ENCODE measurements around the gene ARF1.

The ARF1 gene

GRCh38 chr1:228082214-228082917 is at the start of gene ARF1:
Gene ARF1 (plus strand): TSS chr1:228082708. CDS start chr1:228097115, 14,407 bp downstream.
- peak within 1 kb of the TSS; percentile 94 for H3K4me3 ChIP-seq (ENCODE audit: low read length)
- no peaks in the 10 kb centered on the region for H3K9me3 ChIP-seq (ENCODE audit: low read length)
- peaks cover 29% of the 10 kb centered on the region for H3K4me1 ChIP-seq (ENCODE audit: insufficient read depth, low read length)
- no peaks in the 10 kb centered on the region for H3K36me3 ChIP-seq (ENCODE audit: insufficient read depth, low read length)
- peak within 1 kb of the TSS; percentile 8 for H2AFZ ChIP-seq (ENCODE audit: low read depth, low read length)
- H3K27me3 ChIP-seq (ENCODE audit: insufficient read depth, low read length) = no peaks in the 10 kb centered on the region

GRCh38 chr1:228033376-228033775 is 49.1 kb upstream of the ARF1 start:
- Histone ChIP-seq H3K4me1 (ENCODE audit: insufficient read depth, low read length) (peaks cover 28% of the 10 kb centered on the region), H3K9me3 (ENCODE audit: low read length) (peaks cover 2% of the 10 kb centered on the region), H2AFZ (ENCODE audit: low read depth, low read length) (no peak overlapping the region), H3K36me3 (ENCODE audit: insufficient read depth, low read length) (no peaks in the 10 kb centered on the region), H3K4me3 (ENCODE audit: low read length) (no peak overlapping the region), H3K27me3 (ENCODE audit: insufficient read depth, low read length) (no peaks in the 10 kb centered on the region)

GRCh38 chr1:228034954-228035837 is 47.3 kb upstream of the ARF1 start:
- H3K4me1 ChIP-seq (ENCODE audit: insufficient read depth, low read length) = peaks cover 39% of the 10 kb centered on the region
- no peaks in the 10 kb centered on the region for H3K27me3 ChIP-seq (ENCODE audit: insufficient read depth, low read length)
- no peak overlapping the region for H2AFZ ChIP-seq (ENCODE audit: low read depth, low read length)
- H3K4me3 ChIP-seq (ENCODE audit: low read length) = no peak overlapping the region
- H3K36me3 ChIP-seq (ENCODE audit: insufficient read depth, low read length) = no peaks in the 10 kb centered on the region
- H3K9me3 ChIP-seq (ENCODE audit: low read length) = peaks cover 2% of the 10 kb centered on the region

GRCh38 chr1:228035844-228036243 is 46.7 kb upstream of the ARF1 start:
- H3K27me3 ChIP-seq (ENCODE audit: insufficient read depth, low read length) = no peaks in the 10 kb centered on the region
- no peaks in the 10 kb centered on the region for H3K36me3 ChIP-seq (ENCODE audit: insufficient read depth, low read length)
- H3K4me3 ChIP-seq (ENCODE audit: low read length) = no peak overlapping the region
- no peak overlapping the region for H2AFZ ChIP-seq (ENCODE audit: low read depth, low read length)
- H3K4me1 ChIP-seq (ENCODE audit: insufficient read depth, low read length) = peaks cover 39% of the 10 kb centered on the region
- peaks cover 2% of the 10 kb centered on the region for H3K9me3 ChIP-seq (ENCODE audit: low read length)

GRCh38 chr1:228036701-228037231 is 45.7 kb upstream of the ARF1 start:
- Histone ChIP-seq H2AFZ (ENCODE audit: low read depth, low read length) (no peak overlapping the region), H3K27me3 (ENCODE audit: insufficient read depth, low read length) (no peaks in the 10 kb centered on the region), H3K4me3 (ENCODE audit: low read length) (no peak overlapping the region), H3K9me3 (ENCODE audit: low read length) (peaks cover 5% of the 10 kb centered on the region), H3K4me1 (ENCODE audit: insufficient read depth, low read length) (peaks cover 39% of the 10 kb centered on the region), H3K36me3 (ENCODE audit: insufficient read depth, low read length) (no peaks in the 10 kb centered on the region)

DNA sequence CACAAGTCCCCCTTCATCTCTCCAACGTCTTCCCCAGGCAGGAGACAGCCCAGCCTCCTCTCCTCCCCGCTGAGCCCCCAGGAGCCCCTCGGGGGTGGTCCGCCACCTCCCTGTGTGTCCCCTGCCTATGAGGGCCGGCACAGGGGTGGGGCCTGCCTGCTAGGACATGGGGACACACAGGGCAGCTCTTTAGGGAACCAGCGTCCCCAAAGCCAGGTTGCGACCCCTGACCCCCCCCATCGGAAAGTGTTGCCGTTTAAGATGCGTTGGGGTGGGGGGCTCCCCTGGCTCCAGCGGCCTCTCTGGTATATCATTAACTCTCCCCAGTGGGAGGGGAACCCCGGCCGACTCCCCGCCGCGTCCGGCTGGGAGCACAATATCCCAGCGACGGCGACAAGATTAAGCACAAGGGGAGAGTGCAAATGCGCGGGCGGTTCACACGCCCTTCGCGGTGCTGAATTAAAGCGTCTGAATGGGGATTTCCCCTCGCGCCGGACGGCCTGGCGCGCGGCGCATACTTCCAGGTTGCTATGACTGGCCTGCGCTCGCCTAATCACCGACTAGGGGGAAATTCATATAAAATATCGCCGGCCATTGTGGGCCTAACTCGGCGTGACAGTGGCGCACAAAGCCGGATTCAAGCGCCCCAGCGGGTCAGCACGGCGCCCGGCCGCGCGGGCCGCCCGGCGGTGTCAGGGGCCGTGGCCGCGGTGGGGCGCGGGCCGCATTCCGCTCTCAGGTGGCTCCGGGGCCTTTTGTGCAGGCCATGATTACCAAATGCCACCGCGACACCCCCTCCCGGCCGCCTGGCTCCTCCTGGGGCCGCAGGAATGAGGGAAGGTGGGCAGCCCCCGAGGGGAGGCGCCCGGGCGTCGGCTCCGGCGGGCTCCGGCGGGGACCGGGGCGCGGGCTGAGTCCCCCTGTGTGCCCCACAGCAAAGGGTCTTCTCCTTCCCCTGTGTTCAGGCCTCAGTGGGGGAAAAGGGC is 44.8 kb upstream of the ARF1 start:
- Histone ChIP-seq H3K27me3 (ENCODE audit: insufficient read depth, low read length) (no peaks in the 10 kb centered on the region), H3K4me1 (ENCODE audit: insufficient read depth, low read length) (peaks cover 39% of the 10 kb centered on the region), H3K4me3 (ENCODE audit: low read length) (no peak overlapping the region), H3K9me3 (ENCODE audit: low read length) (peaks cover 9% of the 10 kb centered on the region), H2AFZ (ENCODE audit: low read depth, low read length) (peak overlapping the region; percentile 18), H3K36me3 (ENCODE audit: insufficient read depth, low read length) (no peaks in the 10 kb centered on the region)

DNA sequence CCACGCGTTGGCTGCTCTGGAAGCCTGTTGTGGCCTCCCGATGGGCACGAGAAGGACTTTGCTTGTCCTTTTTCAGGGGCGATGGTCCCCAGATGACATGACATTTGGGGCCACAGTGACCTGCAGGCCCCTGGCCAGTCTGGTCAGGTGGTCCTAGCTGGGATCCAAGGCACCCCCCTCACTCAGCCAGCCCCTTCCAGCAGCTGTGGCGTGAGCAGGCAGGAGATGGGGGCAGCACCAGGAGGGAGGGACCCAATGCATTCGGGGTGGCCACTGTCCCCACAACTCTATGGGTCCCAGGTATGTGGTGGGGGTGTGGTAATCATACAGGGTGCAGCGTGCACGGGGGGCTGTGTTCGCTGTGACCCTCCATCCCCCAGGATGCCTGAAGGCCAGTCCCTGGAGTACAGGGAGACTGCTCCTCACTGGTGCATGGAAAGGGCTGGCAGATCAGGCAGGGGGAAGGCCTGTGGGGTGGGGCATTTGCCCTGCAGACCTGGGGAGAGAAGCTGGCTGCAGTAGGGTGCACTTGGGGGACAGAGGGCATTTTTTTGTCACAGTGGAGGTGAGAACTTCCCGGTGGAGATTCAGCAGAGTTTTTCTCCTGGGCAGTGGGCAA is 44.0 kb upstream of the ARF1 start:
- H3K4me3 ChIP-seq (ENCODE audit: low read length) = no peak overlapping the region
- no peak overlapping the region for H2AFZ ChIP-seq (ENCODE audit: low read depth, low read length)
- H3K9me3 ChIP-seq (ENCODE audit: low read length) = peaks cover 8% of the 10 kb centered on the region
- H3K27me3 ChIP-seq (ENCODE audit: insufficient read depth, low read length) = no peaks in the 10 kb centered on the region
- H3K4me1 ChIP-seq (ENCODE audit: insufficient read depth, low read length) = peaks cover 39% of the 10 kb centered on the region
- no peaks in the 10 kb centered on the region for H3K36me3 ChIP-seq (ENCODE audit: insufficient read depth, low read length)

DNA sequence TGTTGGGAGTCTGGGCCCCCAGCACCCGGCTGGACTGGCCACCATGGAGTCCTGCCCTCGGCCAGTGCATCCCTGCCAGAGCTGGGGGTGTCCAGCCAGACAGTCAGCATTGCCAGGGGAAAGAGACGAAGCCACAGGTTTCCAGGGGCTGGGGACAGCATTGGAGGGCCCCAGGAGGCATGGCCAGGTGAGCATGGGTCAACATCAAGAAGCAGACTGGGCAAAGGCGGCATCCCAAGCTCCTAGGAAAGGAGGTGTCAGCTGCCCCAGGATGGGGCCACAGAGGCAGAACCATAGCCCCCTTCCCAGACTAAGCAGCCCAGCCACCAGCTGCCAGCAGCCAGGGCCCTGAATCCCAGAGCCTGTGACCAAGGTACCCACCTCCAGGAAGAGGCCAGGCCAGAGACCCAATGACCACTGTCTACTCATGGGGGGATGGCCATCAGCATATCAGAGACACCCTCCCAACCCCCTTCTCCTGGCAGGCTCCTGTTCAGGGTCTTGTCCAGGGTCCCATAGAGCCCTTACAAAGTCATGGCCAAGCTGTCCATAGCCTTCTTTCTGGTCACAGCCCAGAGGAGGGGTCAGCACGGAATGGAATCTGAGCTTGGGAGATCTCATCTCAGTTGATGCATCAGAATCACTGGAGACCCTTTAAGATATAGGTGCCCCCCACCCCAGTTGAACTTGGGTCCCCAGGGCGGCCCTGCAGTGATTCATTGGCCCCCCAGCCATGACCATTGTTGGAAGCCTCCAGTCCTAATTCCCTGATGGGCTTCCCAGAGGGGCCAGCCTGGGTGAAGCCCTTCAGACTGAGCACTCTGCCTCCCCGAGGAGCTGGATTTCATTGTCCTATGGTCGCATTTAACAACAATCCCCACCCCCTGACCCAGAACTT is 43.3 kb upstream of the ARF1 start:
- Histone ChIP-seq H3K27me3 (ENCODE audit: insufficient read depth, low read length) (peaks cover 2% of the 10 kb centered on the region), H3K4me1 (ENCODE audit: insufficient read depth, low read length) (peaks cover 39% of the 10 kb centered on the region), H3K4me3 (ENCODE audit: low read length) (no peak overlapping the region), H3K36me3 (ENCODE audit: insufficient read depth, low read length) (no peaks in the 10 kb centered on the region), H2AFZ (ENCODE audit: low read depth, low read length) (no peak overlapping the region), H3K9me3 (ENCODE audit: low read length) (peaks cover 8% of the 10 kb centered on the region)

DNA sequence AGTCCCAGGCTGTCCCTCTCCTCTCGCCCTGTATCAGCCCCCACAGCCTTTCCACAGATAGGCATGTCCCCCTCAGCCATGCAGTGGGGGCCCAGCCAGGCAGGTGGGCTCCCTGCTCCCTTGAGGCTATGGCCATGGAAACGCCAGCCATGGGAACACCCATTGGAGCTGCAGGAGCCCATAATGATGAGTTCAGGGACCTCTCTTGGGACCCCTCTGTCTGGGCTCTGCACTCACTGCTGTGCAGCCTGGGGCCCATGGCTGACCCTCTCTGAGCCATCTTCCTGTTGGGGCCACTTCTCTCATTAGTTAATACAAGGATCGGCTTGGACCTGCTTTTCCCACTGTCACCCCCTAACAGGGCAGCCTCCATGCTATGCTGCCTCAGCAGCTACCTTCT is 42.5 kb upstream of the ARF1 start:
- Histone ChIP-seq H2AFZ (ENCODE audit: low read depth, low read length) (no peak overlapping the region), H3K36me3 (ENCODE audit: insufficient read depth, low read length) (no peaks in the 10 kb centered on the region), H3K9me3 (ENCODE audit: low read length) (peaks cover 8% of the 10 kb centered on the region), H3K4me3 (ENCODE audit: low read length) (no peak overlapping the region), H3K27me3 (ENCODE audit: insufficient read depth, low read length) (peaks cover 4% of the 10 kb centered on the region), H3K4me1 (ENCODE audit: insufficient read depth, low read length) (peaks cover 39% of the 10 kb centered on the region)

DNA sequence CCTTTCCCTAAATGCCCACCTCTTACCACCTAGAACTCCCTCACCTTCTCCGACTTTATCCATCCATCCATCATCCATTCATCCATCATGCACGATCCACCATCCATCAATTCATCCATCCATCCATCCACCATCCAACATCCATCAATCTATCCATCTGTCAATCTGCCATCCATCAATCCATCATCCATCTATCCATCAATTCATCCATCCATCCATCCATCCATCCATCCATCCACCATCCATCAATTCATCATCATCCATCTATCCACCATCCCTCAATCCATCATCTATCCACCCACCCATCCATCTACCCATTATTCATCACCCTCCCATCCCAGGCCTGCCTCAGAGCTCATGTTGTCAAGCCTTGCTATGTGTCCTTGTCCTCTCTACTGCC is 41.2 kb upstream of the ARF1 start:
- H3K9me3 ChIP-seq (ENCODE audit: low read length) = peaks cover 8% of the 10 kb centered on the region
- H3K4me1 ChIP-seq (ENCODE audit: insufficient read depth, low read length) = peaks cover 28% of the 10 kb centered on the region
- no peaks in the 10 kb centered on the region for H3K36me3 ChIP-seq (ENCODE audit: insufficient read depth, low read length)
- H3K27me3 ChIP-seq (ENCODE audit: insufficient read depth, low read length) = peaks cover 4% of the 10 kb centered on the region
- no peak overlapping the region for H2AFZ ChIP-seq (ENCODE audit: low read depth, low read length)
- H3K4me3 ChIP-seq (ENCODE audit: low read length) = no peak overlapping the region

GRCh38 chr1:228042508-228042907 is 40.0 kb upstream of the ARF1 start:
- Histone ChIP-seq H3K36me3 (ENCODE audit: insufficient read depth, low read length) (no peaks in the 10 kb centered on the region), H2AFZ (ENCODE audit: low read depth, low read length) (no peak overlapping the region), H3K4me3 (ENCODE audit: low read length) (no peak overlapping the region), H3K4me1 (ENCODE audit: insufficient read depth, low read length) (peaks cover 16% of the 10 kb centered on the region), H3K27me3 (ENCODE audit: insufficient read depth, low read length) (peaks cover 4% of the 10 kb centered on the region), H3K9me3 (ENCODE audit: low read length) (peaks cover 8% of the 10 kb centered on the region)

Data from neuron (in vitro differentiated cells).